Endothelial cell (in vitro differentiated cells): ENCODE data around the gene IL4. TPM values are rescaled to one million over a fixed set of nuclear protein-coding genes. Genes with fewer than 3 reads are reported as not detected.

Source experiments
- DNase-seq: peaks from one replicate; pipeline ENCODE4 v3.0.0; 2021; ENCODE audit warnings: low spot score
- H3K27ac Mint-ChIP-seq: one replicate; pipeline ENCODE4 v1.8.0; 2021; ENCODE audit warnings: mixed read lengths, inconsistent platforms; ENCODE audit not compliant: unreplicated experiment
- H3K27me3 Mint-ChIP-seq: one replicate; pipeline ENCODE4 v1.8.0; 2021; ENCODE audit warnings: mild to moderate bottlenecking, moderate library complexity, mixed read lengths, inconsistent platforms; ENCODE audit not compliant: unreplicated experiment
- H3K36me3 Mint-ChIP-seq: one replicate; pipeline ENCODE4 v1.8.0; 2021; ENCODE audit warnings: mild to moderate bottlenecking, low read depth, mixed read lengths, inconsistent platforms; ENCODE audit not compliant: unreplicated experiment
- H3K4me1 Mint-ChIP-seq: one replicate; pipeline ENCODE4 v1.8.0; 2021; ENCODE audit warnings: mild to moderate bottlenecking, mixed read lengths, inconsistent platforms; ENCODE audit not compliant: unreplicated experiment
- H3K4me3 Mint-ChIP-seq: one replicate; pipeline ENCODE4 v1.8.0; 2021; ENCODE audit warnings: mild to moderate bottlenecking, mixed read lengths, inconsistent platforms; ENCODE audit not compliant: unreplicated experiment
- H3K9me3 Mint-ChIP-seq: one replicate; pipeline ENCODE4 v1.8.0; 2021; ENCODE audit warnings: mixed read lengths, inconsistent platforms; ENCODE audit not compliant: unreplicated experiment
- CTCF ChIP-seq: fragments of 200-600 bp; sonication (generic); IDR thresholded peaks from one replicate; pipeline ENCODE4 v1.5.0; 2021; ENCODE audit warnings: antibody characterized with exemption; ENCODE audit not compliant: unreplicated experiment
- total RNA-seq: library from RNA; stranded (reverse); fragmentation: NEBNext Ultra II Directional; extraction: Animal tissue kit (Norgen Biotek cat#: 25700); gene quantifications from one replicate; pipeline ENCODE4 v1.2.1, GENCODE V29; 2021; ENCODE audit not compliant: unreplicated experiment

Gene IL4
- total RNA-seq, 1 donor from 2014 or later = not detected

GRCh38 chr5:132651838-132652469 is 21.8 kb upstream of the IL4 start:
- Mint-ChIP-seq H3K36me3 (peaks cover 8% of the 10 kb centered on the region), H3K27ac (no peak overlapping the region), H3K4me3 (no peak overlapping the region), H3K27me3 (peaks cover 8% of the 10 kb centered on the region), H3K4me1 (no peaks in the 10 kb centered on the region), H3K9me3 (peaks cover 4% of the 10 kb centered on the region)
- TF ChIP-seq CTCF = no peak
- no peak for DNase-seq

GRCh38 chr5:132653716-132654115 is 20.1 kb upstream of the IL4 start:
- Mint-ChIP-seq H3K27me3 (peaks cover 13% of the 10 kb centered on the region), H3K27ac (no peak overlapping the region), H3K9me3 (no peaks in the 10 kb centered on the region), H3K36me3 (peaks cover under 1% of the 10 kb centered on the region), H3K4me1 (no peaks in the 10 kb centered on the region), H3K4me3 (no peak overlapping the region)
- no peak for TF ChIP-seq CTCF
- no peak for DNase-seq

GRCh38 chr5:132655821-132656773 is 17.7 kb upstream of the IL4 start:
- no peaks in the 10 kb centered on the region for H3K36me3 Mint-ChIP-seq
- DNase-seq = no peak
- no peak for TF ChIP-seq CTCF
- H3K27me3 Mint-ChIP-seq = peaks cover 15% of the 10 kb centered on the region
- H3K27ac Mint-ChIP-seq = no peak overlapping the region
- H3K4me1 Mint-ChIP-seq = no peaks in the 10 kb centered on the region
- H3K9me3 Mint-ChIP-seq = no peaks in the 10 kb centered on the region
- H3K4me3 Mint-ChIP-seq = no peak overlapping the region

GRCh38 chr5:132656774-132657355 is 16.9 kb upstream of the IL4 start:
- H3K9me3 Mint-ChIP-seq = no peaks in the 10 kb centered on the region
- TF ChIP-seq CTCF = no peak
- no peak for DNase-seq
- H3K36me3 Mint-ChIP-seq = no peaks in the 10 kb centered on the region
- H3K27me3 Mint-ChIP-seq = peaks cover 15% of the 10 kb centered on the region
- H3K27ac Mint-ChIP-seq = no peak overlapping the region
- no peaks in the 10 kb centered on the region for H3K4me1 Mint-ChIP-seq
- H3K4me3 Mint-ChIP-seq = no peak overlapping the region
